Jurkat, Clone E6-1 (cell line): ENCODE data around the gene ABCB11.
"Not testable (repeated sequence)": the region's sequence is repeated elsewhere in the genome, so short reads cannot be mapped to it uniquely, and the experiment has no call there.

Source experiments
- DNase-seq: peaks from one replicate; pipeline ENCODE4 v3.0.0-alpha.2; 2011; ENCODE audit warnings: low read depth, low spot score
- H3K4me3 ChIP-seq: 2 replicates; pipeline ENCODE4 v1.5.1; 2011; ENCODE audit warnings: mild to moderate bottlenecking, low read length, control low read depth, moderate library complexity

The ABCB11 gene

GRCh38 chr2:168874368-168875054 lies 156.6 kb downstream of the ABCB11 start:
- DNase-seq, result no peak
- no peak overlapping the region for H3K4me3 ChIP-seq

DNA sequence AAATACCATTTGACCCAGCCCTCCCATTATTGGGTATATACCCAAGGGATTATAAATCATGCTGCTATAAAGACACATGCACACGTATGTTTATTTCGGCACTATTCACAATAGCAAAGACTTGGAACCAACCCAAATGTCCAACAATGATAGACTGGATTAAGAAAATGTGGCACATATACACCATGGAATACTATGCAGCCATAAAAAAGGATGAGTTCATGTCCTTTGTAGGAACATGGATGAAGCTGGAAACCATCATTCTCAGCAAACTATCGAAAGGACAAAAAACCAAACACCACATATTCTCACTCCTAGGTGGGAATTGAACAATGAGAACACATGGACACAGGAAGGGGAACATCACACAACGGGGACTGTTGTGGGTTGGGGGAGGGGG lies 160.3 kb downstream of the ABCB11 start:
- DNase-seq, result not testable (repeated sequence)

More for the DNA sequence above, 160.3 kb downstream of the ABCB11 start:
- not testable (repeated sequence) for H3K4me3 ChIP-seq
